AG08395 (cell line): ENCODE data around the gene MAP4K1.
"Not testable (repeated sequence)": the region's sequence is repeated elsewhere in the genome, so short reads cannot be mapped to it uniquely, and the experiment has no call there.

ENCODE experiments used
- DNase-seq: peaks from one replicate; pipeline ENCODE4 v3.0.0; 2012; ENCODE audit warnings: mixed read lengths, low spot score

MAP4K1 gene

GRCh38 chr19:38569368-38569983, 48.3 kb downstream of the MAP4K1 start:
- no peak for DNase-seq

- DNase-seq, result no peak
These were observed 52.1 kb downstream of the MAP4K1 start for GRCh38 chr19:38565691-38566105.

GRCh38 chr19:38564981-38565690, 52.6 kb downstream of the MAP4K1 start:
- DNase-seq, result no peak

GRCh38 chr19:38563475-38563874, 54.3 kb downstream of the MAP4K1 start:
- DNase-seq, result no peak

GRCh38 chr19:38562096-38562495, 55.7 kb downstream of the MAP4K1 start:
- no peak for DNase-seq

GRCh38 chr19:38561658-38562057, 56.1 kb downstream of the MAP4K1 start:
- no peak for DNase-seq

- DNase-seq, result no peak
These were observed 56.6 kb downstream of the MAP4K1 start for GRCh38 chr19:38561053-38561606.

- DNase-seq, result no peak
These were observed 58.0 kb downstream of the MAP4K1 start for GRCh38 chr19:38559428-38560401.

GRCh38 chr19:38558933-38559332, 58.8 kb downstream of the MAP4K1 start:
- DNase-seq, result not testable (repeated sequence)

- DNase-seq, result no peak
These were observed 60.5 kb downstream of the MAP4K1 start for GRCh38 chr19:38557205-38557799.

GRCh38 chr19:38556521-38557174, 61.1 kb downstream of the MAP4K1 start:
- no peak for DNase-seq

GRCh38 chr19:38555200-38555599, 62.6 kb downstream of the MAP4K1 start:
- DNase-seq, result no peak

- no peak for DNase-seq
These were observed 63.0 kb downstream of the MAP4K1 start for GRCh38 chr19:38554676-38555141.

GRCh38 chr19:38553239-38553638, 64.5 kb downstream of the MAP4K1 start:
- DNase-seq, result not testable (repeated sequence)

- DNase-seq, result no peak
These were observed 66.3 kb downstream of the MAP4K1 start for GRCh38 chr19:38551450-38551813.

GRCh38 chr19:38550376-38550775, 67.4 kb downstream of the MAP4K1 start:
- DNase-seq, result no peak

GRCh38 chr19:38549942-38550341, 67.8 kb downstream of the MAP4K1 start:
- no peak for DNase-seq

- no peak for DNase-seq
These were observed 68.7 kb downstream of the MAP4K1 start for GRCh38 chr19:38549061-38549460.

GRCh38 chr19:38547421-38547820, 70.3 kb downstream of the MAP4K1 start:
- no peak for DNase-seq

- DNase-seq, result no peak
These were observed 72.2 kb downstream of the MAP4K1 start for GRCh38 chr19:38545596-38545995.
